GM12873 (cell line): Measurements from ENCODE around the gene MTRR.
A peak's percentile ranks its signal among the peaks of the same experiment; 100 is the strongest.

Source experiments
- TF ChIP-seq, protein P1 (sequence below): IDR thresholded peaks from 2 replicates; pipeline ENCODE4 v1.5.1; 2012; ENCODE audit warnings: low read depth, mild to moderate bottlenecking, moderate library complexity, low read length, control low read depth; ENCODE audit not compliant: insufficient read depth; ENCODE audit errors: missing control alignments

MTRR gene

DNA sequence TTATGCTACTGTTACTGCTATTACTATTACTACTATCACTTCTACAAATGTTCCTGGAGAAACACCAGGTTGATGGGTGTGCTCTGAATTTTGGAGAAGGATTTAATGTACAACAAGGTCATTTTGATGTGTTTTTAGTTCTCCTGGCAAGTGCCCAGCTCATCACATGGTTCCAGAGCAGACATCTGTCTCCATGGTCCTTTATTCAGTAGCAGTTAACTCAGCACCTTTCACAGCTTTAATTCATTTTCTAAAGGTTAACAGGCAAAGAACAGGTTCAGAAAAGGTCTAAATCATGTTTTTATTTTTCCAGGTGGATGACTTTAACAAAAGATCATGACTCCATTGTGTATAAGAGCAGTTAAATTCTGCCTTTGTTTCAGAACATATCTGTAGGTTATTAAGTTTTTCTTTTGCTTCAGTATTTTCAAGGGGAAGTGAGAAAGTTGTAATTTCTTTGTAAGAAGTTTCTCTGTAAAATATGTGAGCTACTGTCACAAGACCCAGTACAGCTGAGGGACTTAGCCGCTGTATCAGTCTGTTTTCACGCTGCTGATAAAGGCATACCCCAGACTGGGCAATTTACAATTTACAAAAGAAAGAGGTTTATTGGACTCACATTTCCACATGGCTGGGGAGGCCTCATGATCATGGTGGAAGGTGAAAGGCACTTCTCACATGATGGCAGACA, 41.9 kb downstream of the MTRR start:
- TF ChIP-seq, protein P1, sequence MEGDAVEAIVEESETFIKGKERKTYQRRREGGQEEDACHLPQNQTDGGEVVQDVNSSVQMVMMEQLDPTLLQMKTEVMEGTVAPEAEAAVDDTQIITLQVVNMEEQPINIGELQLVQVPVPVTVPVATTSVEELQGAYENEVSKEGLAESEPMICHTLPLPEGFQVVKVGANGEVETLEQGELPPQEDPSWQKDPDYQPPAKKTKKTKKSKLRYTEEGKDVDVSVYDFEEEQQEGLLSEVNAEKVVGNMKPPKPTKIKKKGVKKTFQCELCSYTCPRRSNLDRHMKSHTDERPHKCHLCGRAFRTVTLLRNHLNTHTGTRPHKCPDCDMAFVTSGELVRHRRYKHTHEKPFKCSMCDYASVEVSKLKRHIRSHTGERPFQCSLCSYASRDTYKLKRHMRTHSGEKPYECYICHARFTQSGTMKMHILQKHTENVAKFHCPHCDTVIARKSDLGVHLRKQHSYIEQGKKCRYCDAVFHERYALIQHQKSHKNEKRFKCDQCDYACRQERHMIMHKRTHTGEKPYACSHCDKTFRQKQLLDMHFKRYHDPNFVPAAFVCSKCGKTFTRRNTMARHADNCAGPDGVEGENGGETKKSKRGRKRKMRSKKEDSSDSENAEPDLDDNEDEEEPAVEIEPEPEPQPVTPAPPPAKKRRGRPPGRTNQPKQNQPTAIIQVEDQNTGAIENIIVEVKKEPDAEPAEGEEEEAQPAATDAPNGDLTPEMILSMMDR = no peak

DNA sequence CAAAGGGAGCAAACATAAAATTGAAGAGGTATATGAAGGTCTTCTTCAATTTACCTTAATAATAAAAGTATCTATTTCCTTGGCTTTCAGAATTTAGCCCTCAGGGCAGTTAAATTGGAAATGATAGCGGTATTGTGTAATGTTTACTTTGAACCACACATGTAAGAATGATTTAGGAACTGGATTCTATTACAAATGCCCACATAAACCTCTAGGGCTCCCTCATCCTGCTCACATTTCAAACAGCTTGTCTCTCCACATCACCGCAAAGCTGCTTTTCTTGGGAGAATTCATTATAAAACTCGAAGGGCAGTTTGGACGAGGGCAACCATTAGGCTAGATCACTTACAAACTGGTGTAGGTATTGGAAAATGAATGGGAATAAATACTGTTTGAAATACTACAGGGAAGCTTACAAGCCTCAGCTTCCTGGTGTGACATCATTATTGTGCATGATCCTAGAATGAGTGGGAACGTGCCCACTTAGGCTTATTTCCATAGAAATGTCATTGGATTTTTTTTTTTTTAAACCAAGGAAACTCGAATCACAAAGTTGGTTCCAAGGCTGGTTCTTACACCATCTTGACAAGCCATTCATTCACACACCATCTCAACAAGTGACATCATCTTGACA, 47.3 kb downstream of the MTRR start:
- TF ChIP-seq, protein P1 = no peak

DNA sequence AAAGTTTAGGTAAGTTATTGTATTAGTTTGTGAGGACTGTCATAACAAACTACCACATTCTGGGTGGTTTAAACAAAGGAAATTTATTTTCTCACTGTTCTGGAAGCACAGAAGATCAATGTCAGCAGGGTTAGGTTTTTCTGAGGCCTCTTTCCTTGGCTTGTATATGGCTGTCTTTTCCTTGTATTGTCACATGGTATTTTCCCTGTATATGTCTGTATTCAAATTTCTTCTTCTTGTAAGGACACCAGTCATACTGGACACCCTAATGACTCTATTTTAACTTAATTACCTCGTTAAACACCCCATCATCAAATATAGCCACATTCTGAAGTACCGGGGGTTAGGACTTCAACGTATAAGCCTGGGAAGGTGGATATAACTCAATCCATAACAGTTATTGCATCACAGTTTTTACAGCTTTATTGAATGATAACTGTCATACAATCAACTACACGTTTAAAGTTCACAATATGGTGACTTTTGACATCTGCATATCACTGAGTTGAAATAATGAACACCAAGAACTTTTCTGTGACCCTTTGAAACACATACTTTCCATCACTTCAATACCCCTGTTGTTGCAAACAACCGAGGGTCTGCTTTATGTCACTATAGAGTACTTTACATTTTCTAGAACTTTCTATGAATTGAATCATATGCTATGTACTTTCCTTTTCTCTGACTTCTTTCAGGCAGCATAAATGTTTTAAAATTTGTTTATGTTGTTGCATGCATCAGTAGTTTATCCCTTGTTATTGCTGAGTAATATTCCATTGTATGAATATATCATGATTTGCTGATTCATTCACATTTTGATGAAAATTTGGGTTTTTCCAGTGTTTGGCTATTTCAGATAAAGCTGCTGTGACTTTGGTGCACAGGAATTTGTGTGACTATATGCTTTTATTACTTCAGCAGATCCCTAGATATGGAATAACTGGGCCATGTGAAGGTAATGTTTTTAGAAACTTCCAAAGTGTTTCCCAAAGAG, 48.5 kb downstream of the MTRR start:
- TF ChIP-seq, protein P1 = no peak

DNA sequence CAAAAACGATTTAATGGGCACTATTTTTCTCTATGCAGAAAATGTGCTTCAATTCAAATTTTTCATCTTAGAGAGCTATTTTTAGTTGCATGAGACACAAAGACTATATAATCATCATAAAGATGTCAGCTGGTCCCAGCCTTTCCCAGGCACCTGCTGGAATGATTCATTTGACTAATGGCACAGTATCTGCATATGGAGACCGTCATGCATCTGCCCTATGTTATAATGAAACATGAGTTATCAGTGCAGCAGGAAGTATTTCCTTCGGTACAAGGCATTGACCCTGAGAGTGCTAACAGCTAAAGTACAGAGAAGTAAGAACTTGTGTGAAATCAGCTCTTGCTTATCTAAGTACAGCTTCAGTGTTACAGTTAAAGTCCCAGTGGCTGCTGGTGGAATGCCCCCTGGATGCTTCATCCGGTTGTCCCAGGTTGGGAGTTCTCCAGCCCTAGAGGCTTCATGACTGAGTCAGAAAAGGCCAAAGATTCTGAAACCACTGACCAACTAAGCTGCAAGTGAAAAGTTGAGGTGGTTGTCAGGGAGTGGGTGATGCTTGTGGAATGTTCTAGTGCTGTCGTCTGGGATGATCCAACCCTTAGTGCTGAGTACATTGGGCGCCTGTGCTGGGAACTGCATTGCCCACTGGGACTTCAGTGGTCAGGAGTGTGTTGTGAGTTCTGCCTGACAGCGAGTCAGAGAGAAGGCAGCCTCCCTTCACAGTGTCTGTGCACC, 57.2 kb downstream of the MTRR start:
- TF ChIP-seq, protein P1 = no peak

DNA sequence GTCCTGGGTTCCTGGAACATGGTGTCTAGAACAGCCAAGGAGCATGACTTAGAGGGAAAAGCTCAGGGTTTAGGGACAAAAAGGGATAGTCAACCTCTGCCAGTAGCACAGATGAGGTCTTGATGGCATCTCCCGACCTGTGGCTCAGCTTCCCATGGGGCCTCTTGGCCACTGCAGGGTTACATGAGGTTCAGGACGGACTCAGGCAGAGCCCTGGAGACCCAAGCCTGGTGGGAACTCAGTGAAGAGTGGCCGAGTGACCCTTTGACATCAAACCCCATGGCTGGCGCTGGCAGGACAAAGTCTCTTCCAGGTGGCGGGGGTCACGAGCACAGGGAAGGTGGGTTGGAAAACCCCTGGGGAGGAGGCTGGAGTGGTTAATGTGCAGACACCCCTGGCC, 57.8 kb downstream of the MTRR start:
- TF ChIP-seq, protein P1 = no peak

DNA sequence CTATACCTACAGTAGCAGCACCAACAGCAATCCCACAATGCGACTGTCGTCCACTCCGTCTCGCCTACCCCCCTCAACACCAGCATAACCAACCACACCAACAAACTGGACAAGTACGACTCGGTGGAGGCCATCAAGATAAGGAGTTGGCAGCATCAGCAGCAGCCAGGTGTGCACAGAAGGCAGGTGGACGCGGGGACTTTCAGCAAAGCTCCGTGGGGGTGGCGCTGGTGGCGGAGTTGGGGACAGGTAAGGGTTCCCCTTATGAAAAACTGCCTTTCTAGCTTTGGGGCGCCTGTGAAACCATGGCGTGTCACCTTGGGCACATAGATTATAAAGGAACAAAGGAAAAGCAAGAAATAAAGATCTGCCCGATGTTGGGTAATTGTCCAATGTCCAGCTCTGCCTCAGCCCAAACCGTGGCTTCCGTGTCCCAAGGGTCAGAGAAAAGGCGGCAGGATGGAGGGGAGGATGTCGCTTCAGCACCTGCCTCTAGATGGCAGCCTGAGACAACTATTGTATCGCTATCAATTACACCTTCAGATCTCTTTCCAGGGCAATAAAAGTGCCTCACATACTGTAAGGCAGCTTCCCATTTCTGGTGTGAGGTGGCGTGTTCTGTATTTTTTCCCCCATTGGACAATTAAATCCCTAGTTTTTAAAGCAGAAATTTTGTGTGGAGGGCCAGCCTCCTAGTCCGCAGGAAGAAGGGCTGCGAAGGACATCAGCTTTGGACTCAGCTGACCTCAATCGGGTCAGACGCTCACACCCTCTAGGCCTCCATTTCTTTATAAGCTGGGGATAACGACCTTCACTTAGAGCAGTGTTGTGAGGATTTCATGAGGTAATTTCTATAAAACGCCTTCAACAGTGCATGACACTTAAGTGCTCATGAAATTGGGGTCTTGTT, 58.8 kb downstream of the MTRR start:
- TF ChIP-seq, protein P1 = peak; percentile 91
